Endothelial cell of hepatic sinusoid (primary cell): ENCODE results near the gene CHCHD6.

Source experiments
- in situ Hi-C: cut with HindIII; loops from 2 replicates; pipeline ENCODE4 v1.10.0; 2017; ENCODE audit warnings: low sequenced_read_pairs

Gene CHCHD6

DNA sequence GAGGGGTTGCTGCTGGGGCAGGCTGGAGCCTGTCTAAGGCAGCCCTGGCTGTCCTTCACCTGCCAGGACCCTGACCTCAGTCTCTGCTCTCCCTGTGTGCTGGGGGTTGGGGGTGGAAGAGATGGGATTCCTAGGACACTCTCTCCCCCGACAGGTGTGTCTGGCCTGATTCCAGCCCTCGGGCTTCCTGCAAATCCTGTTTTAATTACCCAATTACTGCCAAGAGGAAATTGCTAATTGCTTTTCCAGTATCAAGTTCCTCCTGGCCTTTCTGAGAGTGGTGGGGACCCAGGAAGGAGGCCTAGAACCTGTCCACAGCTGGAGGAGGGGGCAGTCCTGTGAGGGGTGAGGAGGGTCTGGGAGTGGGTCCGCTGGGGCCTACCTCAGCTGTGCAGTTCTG is 294.7 kb downstream of the CHCHD6 start:
- in situ Hi-C loops: no loop called here

DNA sequence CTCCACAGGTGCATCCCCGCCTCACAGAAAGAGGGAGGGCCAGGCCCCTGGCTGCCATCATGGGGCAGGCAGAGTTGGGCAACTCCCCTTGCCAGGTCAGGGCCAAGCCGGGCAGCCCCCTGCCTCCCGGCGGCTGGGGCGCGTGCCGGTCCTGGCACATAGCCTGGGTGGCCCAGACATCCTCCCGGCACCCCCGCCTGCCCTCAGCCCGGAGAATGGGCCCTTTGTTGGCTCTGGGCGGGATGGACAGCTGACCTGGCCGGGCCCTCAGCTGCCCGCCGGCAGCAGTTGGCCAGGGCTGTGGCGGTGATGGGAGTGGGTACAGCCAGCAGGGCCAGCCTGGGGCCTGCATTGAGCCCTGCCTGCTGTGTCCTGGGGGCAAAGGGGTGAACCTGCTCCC is 295.3 kb downstream of the CHCHD6 start:
- in situ Hi-C loops: no loop called here

DNA sequence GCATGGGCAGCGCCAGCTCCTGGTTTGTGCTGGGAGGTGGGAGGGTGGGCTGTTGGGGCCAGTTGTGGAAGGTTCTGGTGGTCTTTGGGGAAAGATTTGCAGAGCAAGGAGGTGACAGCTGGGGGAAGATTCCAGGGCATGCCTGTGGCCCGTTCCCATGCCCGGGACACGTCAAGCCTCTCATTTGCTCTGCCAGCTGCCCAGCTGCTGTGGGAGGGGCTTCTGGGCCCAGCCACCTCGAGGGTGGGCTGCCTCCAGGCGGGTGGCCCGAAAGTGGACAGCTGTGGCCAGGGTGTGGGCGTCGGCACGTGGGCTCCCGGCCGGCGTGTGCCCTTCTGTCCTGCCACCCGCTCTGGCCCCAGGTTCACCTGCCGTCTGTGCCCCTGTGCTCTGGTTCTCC is 296.1 kb downstream of the CHCHD6 start:
- in situ Hi-C loops: no loop called here

DNA sequence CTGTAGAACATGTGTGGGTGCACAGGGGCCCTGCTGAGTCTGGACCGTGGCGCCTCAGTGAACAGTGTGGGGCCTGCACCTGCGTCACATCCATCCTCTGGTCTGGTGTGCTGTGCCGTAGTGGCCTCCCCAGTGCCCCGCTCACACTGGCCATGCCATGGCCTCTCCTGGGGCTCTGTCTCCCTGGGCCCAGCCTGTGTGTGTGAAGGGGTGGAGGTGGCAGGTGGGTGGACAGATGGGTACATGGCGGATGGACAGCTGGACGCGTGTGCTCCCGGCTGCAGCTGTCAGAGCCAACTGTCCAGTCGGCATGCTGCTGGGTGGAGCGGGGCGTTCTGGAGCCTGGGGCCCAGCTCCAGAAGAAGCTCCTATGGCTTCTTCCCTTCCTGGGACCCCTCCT is 296.7 kb downstream of the CHCHD6 start:
- in situ Hi-C loops: no loop called here

DNA sequence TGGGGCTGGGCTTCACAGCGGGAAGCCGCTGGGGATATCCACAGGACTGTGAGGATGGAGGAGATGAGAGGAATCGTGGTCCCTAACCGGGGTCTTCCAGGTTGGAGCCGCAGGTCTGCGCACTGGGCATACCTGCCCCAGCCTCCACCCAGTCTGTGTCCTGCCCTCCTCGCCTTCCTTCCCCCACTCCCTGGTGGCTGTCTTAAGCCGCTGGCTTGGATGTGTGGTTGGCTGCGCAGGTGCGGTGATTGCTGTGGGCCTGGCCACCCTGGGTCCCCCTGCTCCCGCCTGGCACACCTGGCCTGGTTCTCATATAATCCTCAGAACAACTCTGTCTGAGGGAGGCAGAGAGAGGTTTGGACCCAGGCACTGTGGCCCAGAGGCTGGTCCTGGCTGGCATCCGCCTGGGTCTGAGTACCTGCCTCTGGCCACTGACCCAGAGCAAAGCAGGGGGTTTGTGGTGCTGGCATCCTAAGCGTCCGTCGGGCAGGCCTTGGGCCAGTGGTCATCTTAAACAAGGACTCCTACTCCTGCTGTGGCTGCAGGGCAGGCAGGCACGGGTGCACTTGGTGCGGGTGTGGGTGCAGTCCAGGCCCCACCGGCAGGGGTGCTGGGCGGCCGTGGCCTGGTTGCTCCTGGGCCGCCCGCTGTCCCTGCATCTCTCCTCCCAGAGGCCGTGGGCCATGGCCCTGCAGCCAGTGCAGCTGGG is 297.6 kb downstream of the CHCHD6 start:
- in situ Hi-C loops: no loop called here

DNA sequence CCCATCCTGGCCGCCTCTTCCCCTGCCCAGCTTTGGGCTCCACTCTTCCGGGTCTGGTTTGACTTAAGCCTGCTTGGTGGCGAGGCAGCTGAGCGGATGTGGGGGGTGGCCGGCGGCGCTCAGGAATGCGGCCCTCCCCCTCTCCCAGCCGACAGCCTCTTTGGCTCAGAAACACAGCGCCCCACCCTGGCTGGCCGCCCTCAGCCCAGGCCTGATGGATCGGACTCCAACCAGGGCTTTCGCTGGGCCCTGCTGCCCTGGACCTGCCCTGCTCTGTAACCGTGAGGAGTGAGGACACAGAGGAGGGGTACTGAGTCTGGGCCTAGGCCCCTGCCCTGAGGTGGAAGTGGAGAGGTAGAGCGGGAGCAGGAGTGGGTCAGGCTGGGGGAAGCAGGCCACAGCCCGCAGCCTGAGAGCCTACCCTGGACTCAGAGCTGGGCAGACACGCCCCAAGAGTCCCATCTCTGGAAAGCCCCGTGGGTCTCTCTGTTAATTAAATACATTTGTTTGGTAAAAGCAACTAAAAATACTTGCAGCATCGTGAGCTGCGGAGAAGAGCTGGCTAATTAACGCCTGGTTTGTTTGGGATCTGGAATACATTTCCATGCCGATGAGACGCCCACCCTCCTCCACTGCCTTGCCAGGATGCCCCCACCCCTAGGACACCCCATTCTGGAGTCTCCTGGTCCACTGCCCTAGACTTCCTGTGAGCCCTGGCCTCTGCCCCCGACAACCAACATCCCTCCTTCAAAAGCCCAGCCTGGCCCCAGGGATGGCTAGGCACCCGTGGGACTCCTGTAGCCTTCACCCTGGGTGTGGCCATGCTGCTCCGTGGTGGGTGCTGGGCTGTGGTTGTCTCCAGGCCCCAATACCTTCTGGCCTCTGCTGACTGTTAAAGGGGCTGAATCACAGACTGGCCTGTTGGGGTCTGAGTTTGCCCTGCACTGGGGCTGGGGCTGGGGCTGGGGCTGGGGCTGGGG is 298.4 kb downstream of the CHCHD6 start:
- in situ Hi-C loops: no loop called here

DNA sequence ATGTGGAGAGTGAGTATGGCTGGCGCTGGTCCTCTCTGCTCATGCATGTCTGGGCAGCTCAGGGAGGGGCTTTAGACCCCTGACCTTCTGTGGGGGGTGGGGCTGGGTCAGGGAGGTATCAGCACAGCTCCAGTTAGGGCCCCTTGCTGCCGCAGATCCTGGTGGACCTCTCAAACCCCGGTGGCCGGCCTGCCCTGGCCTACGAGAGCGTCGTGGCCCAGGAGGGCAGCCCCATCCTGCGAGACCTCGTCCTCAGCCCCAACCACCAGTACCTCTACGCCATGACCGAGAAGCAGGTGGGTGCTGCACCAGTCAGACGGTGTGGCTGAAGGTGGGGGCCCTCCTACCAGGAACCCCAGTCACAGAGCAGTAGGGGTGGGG is 299.1 kb downstream of the CHCHD6 start:
- in situ Hi-C loops: no loop called here

DNA sequence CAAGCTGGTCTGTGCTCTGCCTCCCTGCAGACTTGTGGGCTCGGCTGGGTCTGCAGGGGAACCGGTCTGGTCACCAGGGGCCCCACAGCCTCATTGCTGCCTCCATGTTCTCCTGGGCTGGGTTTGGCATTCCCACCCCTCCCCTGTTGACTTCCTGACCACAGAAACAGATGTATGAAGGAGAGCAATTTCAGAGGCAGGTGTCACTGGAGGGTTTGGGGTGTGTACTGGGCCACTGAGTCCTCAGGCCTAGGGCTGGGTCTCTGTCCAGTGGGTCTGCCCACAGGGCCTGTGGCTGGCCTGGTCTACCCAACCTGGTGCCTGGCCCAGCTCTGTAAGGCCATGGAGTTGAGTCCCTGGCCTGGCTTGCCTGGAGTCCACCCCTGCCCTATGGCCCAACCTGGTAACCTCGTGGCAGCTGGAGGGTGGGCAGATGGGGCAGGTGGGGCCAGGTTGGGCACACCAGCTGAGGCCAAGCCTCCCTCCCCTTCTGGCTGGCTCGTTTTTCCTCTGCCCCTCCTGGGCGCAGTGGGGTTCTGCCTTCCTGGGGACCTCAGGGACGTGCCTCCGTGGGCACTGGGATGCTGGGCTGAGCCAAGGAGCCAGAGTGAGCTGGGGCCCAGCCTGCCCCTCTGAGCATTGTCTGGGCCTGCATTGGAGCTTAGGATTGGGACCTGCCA is 299.7 kb downstream of the CHCHD6 start:
- in situ Hi-C loops: no loop called here

DNA sequence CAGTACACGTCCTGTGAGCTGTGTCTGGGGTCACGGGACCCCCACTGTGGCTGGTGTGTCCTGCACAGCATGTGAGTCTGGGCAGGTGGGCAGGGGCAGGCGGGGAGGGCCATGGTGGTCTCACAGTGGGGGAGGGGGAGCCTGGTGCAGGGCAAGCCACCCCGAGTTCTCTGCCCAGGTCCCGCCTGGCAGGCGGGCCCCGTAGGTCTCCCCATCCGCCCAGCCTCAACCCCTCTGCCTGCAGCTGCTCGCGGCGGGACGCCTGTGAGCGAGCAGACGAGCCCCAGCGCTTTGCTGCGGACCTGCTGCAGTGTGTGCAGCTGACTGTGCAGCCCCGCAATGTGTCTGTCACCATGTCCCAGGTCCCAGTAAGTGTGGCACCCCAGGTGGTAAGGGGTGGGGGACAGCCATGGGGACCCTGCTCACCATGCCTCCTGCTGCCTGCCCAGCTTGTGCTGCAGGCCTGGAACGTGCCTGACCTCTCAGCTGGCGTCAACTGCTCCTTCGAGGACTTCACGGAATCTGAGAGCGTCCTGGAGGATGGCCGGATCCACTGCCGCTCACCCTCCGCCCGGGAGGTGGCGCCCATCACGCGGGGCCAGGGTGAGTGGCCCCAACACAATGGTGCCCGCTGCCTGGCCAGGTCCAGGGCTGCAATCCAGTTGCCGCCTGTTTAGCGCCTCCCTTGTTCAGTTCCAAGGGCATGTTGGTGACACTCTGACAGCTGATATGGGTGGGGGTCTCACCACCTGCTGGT is 300.8 kb downstream of the CHCHD6 start:
- in situ Hi-C loops: no loop called here

DNA sequence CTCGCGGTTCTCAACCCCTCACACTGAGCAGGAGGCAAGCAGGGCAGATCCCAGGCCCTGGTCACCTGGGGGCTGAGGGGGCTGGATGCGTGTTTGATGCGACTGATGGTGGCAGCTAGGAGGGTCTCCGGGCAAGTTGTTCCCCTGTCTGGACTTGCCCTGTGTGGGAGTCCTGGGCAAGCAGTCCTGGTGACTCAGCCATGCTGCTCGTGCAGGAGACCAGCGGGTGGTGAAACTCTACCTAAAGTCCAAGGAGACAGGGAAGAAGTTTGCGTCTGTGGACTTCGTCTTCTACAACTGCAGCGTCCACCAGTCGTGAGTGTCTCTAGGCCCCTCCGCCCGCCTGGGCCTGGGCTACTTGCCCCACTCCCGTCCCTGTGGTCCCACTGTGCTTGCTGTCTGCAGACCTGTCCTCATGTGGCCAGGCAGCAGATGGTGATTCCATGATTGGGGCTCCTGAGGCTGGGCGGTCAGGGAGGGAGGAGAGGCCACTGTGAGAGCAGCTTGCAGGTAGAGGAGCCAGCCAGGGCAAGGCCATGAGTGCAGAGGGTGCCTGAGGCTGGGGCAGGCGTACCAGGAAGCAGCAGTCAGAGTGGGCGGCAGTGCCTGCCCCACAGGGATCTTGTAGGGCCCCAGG is 301.9 kb downstream of the CHCHD6 start:
- in situ Hi-C loops: no loop called here

DNA sequence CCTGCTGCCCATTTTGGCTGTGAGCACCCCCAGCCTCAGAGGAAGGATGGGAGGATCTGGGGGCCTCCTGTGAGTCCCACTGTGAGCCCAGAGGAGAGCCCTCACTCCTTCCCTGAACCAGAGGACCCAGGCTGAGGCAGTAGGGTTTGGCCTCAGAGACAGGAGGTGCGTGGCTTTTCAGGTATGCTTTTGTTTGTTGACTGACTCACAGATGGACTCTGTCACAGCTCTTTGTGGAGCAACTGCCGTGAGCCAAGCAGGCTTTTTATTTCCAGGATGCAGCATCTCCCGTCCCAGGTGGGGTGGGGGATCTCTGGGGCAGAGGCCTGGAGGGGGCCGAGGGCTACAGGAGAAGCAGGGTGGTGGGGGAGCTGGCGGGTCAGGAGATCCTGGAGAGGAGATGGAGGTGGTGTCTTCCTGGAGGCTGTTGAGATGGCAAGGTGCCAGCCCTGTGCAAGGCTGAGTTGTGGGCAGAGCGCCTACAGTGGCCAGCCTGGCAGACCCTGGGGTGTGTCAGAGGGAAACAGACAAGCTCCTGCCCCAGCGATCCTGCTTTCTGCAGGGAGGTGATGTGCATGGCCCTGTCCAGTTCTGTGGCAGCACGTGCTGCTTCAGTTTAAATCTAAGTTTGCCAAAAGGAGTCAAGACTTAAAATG is 302.9 kb downstream of the CHCHD6 start:
- in situ Hi-C loops: no loop called here

DNA sequence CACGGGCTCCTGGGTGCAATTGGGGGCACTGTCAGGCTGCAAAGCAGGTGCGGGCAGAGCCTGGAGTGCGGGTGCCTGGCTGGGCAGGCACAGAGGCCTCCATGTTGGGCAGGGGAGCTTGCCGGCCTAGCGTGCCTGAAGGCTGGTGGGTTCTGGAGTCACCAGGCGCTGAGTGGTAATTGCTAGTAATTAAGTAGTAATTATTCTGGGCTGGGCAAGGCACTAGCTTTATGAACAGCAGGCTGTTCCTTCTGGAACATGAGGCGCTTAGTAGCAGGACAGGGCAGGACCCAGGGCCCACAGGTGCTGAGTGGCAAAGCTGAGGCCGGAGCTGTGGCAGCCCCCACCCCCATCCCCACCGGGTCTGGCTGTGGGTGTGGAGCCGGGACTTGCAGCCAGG is 304.2 kb downstream of the CHCHD6 start:
- in situ Hi-C loops: no loop called here

DNA sequence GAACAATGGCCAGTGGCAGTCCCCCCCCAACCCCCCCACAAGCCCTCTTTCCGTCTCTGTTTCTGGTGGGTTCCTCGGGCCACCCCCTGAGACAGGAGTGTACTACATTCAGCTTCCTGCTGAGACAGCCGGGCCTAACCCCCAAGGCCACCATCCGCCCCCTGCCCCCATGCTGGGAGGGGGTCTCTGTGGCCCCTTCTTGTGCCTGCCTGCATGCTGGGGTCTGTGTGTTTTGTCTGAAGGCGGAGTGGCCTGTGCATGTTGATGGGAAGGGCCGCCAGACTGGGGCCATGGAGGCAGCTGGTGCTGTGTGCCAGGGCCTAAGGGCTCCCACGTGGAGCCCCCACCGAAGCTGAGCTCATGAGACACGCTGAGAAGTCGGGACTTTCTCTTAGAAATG is 305.5 kb downstream of the CHCHD6 start:
- in situ Hi-C loops: no loop called here
